ENCODE data around the gene SPIRE1.
A peak's percentile ranks its signal among the peaks of the same experiment; 100 is the strongest.

SPIRE1 gene

GRCh38 chr18:12409469-12409868 is 248.4 kb downstream of the SPIRE1 start:
- DNase-seq = no peak

GRCh38 chr18:12408247-12408869 is 249.5 kb downstream of the SPIRE1 start:
- DNase-seq = peak in 1 of 2 donors; percentile 6

DNA sequence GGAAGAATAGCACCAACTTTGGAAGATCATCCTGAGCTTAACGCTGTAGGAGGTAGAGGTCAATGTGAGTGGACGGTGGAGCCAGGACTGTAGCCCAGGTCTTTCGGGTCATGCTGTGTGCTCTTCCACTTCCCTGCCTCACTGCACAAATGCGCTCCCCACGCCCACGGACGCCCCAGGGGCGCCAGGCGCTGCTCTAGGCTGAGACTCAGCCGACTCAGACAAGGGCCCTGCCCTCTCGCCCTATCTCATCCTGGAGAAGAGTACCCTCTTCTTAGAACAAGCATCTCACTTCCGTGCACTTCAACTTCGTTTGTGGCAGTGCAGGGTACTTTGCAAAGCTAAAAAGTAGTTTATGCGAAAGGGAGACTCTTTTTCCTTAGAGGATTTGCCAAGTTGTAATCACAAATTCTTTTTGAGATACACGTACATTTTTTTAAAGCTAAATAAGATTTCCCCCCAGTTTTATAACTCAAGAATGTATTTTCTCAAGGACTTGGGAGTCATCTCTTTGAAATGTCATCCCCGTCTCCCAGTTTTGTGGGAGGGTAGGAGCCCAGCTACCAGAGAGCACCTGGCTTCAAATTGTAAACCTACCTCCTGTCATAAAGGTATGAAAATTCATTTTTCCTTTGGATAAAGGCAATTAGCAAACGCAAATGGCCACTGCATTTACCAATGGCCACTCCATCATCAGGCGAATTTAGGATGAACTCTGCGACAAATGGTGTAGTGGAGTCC is 251.4 kb downstream of the SPIRE1 start:
- DNase-seq = peak in 1 of 2 donors; percentile 11

DNA sequence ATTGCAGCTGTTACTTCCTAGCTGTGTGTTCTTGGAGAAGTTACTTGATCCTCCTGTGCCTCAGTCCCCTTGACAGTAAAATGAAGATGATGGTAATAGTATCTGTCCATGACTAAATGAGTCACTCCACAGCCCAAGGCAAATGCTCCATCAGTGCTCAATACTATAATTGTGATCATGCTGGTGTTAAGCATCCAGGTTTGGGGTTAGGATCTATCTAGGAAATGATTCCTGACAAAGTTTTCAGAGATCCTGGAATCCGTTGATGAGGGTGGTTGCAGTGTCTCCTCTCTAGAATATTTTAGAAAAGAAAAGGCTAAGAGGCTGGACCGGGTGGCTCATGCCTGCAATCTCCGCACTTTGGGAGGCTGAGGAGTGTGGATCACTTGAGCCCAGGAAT is 252.8 kb downstream of the SPIRE1 start:
- no peak for DNase-seq

- DNase-seq = no peak
These were observed 254.1 kb downstream of the SPIRE1 start for GRCh38 chr18:12403601-12404506.

DNA sequence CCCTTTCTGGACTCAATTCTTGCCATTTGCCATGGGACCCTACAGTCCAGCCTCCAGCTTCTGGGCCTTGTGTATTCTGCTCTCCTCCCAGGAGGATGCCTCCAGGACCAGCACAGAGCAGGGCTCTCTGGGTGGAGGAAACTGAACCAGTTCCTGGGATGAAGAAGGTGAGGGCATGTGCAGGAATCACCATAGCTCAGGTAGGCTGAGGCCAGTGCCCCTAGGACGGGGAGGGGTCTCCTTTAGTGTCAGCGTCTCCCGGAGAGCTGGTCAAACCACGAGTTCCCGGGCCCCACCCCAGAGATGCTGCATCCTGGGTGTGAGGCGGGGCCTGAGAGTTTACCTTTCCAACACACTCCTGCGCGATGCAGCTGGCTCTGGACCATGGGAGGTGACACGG is 256.0 kb downstream of the SPIRE1 start:
- DNase-seq = no peak

DNA sequence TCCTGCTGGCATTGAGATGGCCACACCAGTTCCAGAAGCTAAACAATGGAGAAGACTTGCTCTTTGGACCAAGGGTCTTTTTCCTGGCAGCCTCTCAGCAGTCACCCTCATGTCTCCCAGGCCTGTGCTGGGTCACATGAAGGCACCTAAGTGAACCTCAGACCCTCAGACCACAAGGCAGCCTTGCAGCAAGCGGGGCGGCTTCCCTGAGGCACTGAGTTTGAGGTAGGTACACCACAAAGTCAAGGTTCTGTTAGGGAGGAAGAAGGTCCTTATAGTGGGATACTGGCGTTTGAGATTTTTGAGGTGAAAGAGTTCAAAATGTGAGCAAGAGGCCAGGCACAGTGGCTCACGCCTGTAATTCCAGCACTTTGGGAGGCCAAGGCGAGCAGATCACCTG is 258.7 kb downstream of the SPIRE1 start:
- DNase-seq = no peak

- no peak for DNase-seq
These were observed 259.3 kb downstream of the SPIRE1 start for GRCh38 chr18:12398625-12399024.

- no peak for DNase-seq
These were observed 260.1 kb downstream of the SPIRE1 start for GRCh38 chr18:12397793-12398192.

DNA sequence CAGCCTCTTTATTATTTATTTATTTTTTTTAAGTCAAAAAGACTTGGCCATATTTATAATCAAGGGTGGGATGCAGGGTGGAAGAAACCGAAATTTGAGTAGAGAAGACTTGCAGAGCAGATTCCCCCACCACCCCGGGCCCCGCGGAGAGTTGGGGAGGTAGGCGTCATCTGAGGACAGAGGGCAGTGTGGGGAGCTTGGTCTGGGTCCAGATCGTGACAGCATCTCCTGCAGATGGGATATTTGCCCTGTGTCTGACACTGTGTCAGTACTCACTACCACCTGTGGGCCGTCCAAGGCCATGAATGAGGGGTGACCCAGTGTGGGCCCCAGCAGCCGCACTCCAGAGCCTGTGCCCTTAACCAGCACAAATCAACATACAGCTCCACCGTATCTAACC is 260.7 kb downstream of the SPIRE1 start:
- DNase-seq = no peak

Measured in activated CD4-positive, alpha-beta T cell treated with anti-CD3 and anti-CD28 coated beads for 4 hours (primary cell).